GM23248 (cell line): ENCODE measurements around the gene PNMA6F.

Experiments used
- EZH2 ChIP-seq: fragments of 200-600 bp; sonication (generic); IDR thresholded peaks from 2 replicates; pipeline ENCODE4 v1.6.1; 2018; ENCODE audit warnings: antibody characterized with exemption, mild to moderate bottlenecking; ENCODE audit not compliant: insufficient read depth, poor library complexity, severe bottlenecking
- EZH2phosphoT487 ChIP-seq: fragments of 200-600 bp; sonication (generic); IDR thresholded peaks from 2 replicates; pipeline ENCODE4 v1.6.1; 2018; ENCODE audit warnings: antibody characterized with exemption, moderate library complexity, mild to moderate bottlenecking, low read depth; ENCODE audit not compliant: insufficient read depth

- no peak for TF ChIP-seq EZH2
- TF ChIP-seq EZH2phosphoT487 = no peak
Measured at GRCh38 chrX:153338836-153339235, 17.3 kb upstream of the PNMA6F start.
